ENCODE measurements around the gene PHF3.
"Not testable (repeated sequence)": the region's sequence is repeated elsewhere in the genome, so short reads cannot be mapped to it uniquely, and the experiment has no call there.

The PHF3 gene

DNA sequence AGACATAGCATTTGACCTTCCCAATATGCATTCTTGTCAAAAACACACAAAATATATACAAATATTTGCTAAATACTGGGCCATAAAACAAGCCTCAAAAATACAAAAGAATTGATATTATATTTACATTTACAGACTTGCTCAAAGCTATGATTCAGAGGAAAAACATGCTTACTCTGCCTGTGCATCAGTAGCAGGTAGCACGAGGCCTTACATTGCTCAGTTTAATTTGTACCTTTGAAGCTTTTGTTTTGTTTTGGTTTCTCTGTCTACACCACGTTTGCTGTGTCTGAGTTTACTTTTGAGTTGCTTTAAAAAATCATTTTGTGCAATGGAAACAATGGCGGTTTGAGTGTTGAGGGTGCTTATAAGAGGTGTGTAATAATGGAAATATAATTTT lies 99.3 kb downstream of the PHF3 start:
- no peaks in the 10 kb centered on the region for H3K27me3 ChIP-seq (ENCODE audit: insufficient read depth, low read depth, severe bottlenecking)
- no peaks in the 10 kb centered on the region for H3K36me3 ChIP-seq
- no peaks in the 10 kb centered on the region for H3K9me3 ChIP-seq (ENCODE audit: severe bottlenecking)
- no peak for DNase-seq
- TF ChIP-seq, protein P1, sequence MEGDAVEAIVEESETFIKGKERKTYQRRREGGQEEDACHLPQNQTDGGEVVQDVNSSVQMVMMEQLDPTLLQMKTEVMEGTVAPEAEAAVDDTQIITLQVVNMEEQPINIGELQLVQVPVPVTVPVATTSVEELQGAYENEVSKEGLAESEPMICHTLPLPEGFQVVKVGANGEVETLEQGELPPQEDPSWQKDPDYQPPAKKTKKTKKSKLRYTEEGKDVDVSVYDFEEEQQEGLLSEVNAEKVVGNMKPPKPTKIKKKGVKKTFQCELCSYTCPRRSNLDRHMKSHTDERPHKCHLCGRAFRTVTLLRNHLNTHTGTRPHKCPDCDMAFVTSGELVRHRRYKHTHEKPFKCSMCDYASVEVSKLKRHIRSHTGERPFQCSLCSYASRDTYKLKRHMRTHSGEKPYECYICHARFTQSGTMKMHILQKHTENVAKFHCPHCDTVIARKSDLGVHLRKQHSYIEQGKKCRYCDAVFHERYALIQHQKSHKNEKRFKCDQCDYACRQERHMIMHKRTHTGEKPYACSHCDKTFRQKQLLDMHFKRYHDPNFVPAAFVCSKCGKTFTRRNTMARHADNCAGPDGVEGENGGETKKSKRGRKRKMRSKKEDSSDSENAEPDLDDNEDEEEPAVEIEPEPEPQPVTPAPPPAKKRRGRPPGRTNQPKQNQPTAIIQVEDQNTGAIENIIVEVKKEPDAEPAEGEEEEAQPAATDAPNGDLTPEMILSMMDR (IDR thresholded peaks at IDR 0.05; ENCODE audit: low read depth, low read length), result no peak
- H3K27ac ChIP-seq, result no peak overlapping the region
- no peak overlapping the region for H3K4me3 ChIP-seq (ENCODE audit: low read depth, low read length)

DNA sequence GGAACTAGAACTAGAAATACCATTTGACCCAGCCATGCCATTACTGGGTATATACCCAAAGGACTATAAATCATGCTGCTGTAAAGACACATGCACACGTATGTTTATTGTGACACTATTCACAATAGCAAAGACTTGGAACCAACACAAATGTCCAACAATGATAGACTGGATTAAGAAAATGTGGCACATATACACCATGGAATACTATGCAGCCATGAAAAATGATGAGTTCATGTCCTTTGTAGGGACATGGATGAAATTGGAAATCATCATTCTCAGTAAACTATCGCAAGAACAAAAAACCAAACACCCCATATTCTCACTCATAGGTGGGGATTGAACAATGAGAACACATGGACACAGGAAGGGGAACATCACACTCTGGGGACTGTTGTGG lies 102.6 kb downstream of the PHF3 start:
- H3K27ac ChIP-seq; H3K9me3 ChIP-seq (ENCODE audit: severe bottlenecking); DNase-seq; H3K36me3 ChIP-seq; H3K4me3 ChIP-seq (ENCODE audit: low read depth, low read length); H3K27me3 ChIP-seq (ENCODE audit: insufficient read depth, low read depth, severe bottlenecking): not testable (repeated sequence)

DNA sequence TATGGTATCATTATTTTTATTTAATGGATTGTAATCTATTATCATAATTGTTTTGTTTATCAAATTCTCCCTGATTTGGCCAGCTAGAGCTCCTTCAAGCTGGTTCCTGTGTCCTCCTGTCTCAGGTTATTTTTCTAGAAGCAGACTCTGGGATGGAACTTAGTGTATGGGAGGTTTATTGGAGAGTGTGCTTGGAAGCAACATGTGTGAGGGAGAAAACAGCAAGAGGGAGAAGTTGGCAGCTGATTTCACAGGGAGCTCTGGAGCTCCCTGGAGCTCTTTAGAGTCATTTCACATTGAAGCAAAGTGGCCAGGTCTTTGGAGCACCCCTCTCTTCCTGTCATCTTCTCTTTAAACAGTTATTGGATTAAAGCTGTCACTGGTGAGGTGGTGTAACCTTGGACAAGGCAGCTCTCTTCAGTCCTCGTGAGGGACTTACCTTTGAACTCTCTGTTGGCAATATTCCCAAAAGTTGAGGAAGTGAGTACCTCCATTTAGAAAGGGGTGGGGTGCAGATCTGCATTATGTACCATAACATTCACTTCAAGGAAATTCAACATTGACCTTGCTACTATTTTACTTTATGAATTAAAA lies 103.6 kb downstream of the PHF3 start:
- TF ChIP-seq, protein P1 (IDR thresholded peaks at IDR 0.05; ENCODE audit: low read depth, low read length), result no peak
- no peaks in the 10 kb centered on the region for H3K9me3 ChIP-seq (ENCODE audit: severe bottlenecking)
- DNase-seq, result no peak
- no peaks in the 10 kb centered on the region for H3K36me3 ChIP-seq
- H3K27ac ChIP-seq, result no peak overlapping the region
- no peak overlapping the region for H3K4me3 ChIP-seq (ENCODE audit: low read depth, low read length)
- no peaks in the 10 kb centered on the region for H3K27me3 ChIP-seq (ENCODE audit: insufficient read depth, low read depth, severe bottlenecking)

DNA sequence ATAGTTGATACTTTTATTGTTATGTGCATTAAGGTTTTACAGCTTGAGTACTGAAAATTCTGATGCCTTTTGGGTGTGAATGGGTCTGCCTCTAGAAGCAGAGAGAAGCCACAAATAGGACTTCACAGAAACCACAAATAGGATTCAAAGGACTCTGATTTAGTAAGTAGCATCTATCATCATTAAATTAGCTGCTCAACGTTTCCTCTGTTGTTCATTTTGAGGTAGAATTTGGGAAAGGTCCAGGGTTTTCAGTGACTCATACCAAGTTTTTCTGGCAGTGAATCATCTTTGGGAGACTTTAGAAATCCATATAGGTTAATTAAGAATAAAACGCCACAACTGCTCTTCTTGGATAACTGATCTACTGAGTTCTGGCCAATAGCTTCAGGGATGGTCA lies 105.1 kb downstream of the PHF3 start:
- no peak overlapping the region for H3K4me3 ChIP-seq (ENCODE audit: low read depth, low read length)
- no peak overlapping the region for H3K27ac ChIP-seq
- TF ChIP-seq, protein P1 (IDR thresholded peaks at IDR 0.05; ENCODE audit: low read depth, low read length), result no peak
- no peaks in the 10 kb centered on the region for H3K27me3 ChIP-seq (ENCODE audit: insufficient read depth, low read depth, severe bottlenecking)
- no peak for DNase-seq
- H3K9me3 ChIP-seq (ENCODE audit: severe bottlenecking), result no peaks in the 10 kb centered on the region
- no peaks in the 10 kb centered on the region for H3K36me3 ChIP-seq

DNA sequence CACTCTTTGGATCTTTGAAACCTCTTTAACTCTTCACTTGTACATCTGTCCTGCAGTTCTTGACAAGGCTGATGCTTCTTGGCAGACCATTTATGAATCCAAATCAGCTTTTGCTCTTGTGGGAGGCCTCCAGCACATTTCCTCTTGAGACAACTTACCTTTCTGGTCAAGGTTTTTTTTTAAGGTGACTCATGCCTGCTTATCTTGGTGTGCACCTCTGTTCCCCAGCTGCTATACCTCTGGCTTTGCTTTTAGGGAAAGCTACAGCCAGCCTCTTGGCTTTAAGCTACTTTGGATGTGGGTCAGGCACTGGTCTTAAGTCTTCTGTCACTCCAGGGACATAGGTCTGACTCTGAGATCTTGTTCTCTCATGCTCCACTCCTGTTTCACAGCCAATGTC lies 106.5 kb downstream of the PHF3 start:
- Histone ChIP-seq H3K4me3 (ENCODE audit: low read depth, low read length) (no peak overlapping the region), H3K36me3 (no peaks in the 10 kb centered on the region), H3K27me3 (ENCODE audit: insufficient read depth, low read depth, severe bottlenecking) (no peaks in the 10 kb centered on the region), H3K9me3 (ENCODE audit: severe bottlenecking) (no peaks in the 10 kb centered on the region), H3K27ac (no peak overlapping the region)
- TF ChIP-seq, protein P1 (IDR thresholded peaks at IDR 0.05; ENCODE audit: low read depth, low read length), result no peak
- DNase-seq, result no peak

DNA sequence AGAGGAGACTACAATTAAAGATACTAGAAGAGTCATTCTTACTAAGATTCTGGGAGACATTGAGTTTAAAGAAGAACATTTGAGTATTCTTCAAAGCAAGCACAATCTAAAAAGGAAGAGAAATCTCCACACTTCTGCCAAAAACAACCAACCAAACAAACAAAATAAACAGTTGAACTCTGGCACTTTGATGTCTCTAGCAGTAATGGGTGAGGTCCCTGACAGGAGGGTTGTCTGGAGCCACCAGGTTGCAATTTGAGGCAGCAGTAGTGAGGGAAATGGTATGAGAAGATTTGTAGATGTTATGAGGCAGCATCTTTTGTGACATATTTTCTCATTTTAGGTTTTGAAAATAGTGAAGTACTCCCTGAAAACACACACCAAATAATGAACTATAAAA lies 108.1 kb downstream of the PHF3 start:
- TF ChIP-seq, protein P1 (IDR thresholded peaks at IDR 0.05; ENCODE audit: low read depth, low read length), result no peak
- H3K9me3 ChIP-seq (ENCODE audit: severe bottlenecking), result no peaks in the 10 kb centered on the region
- H3K27ac ChIP-seq, result no peak overlapping the region
- no peak for DNase-seq
- H3K27me3 ChIP-seq (ENCODE audit: insufficient read depth, low read depth, severe bottlenecking), result no peaks in the 10 kb centered on the region
- no peaks in the 10 kb centered on the region for H3K36me3 ChIP-seq
- H3K4me3 ChIP-seq (ENCODE audit: low read depth, low read length), result no peak overlapping the region

Measured in WERI-Rb-1 (cell line).